Keratinocyte (primary cell): ENCODE measurements around the gene RENBP. TPM values are rescaled to one million over a fixed set of nuclear protein-coding genes. Genes with fewer than 3 reads are reported as not detected.
A peak's percentile ranks its signal among the peaks of the same experiment; 100 is the strongest.

Source experiments
- DNase-seq: peaks from one replicate; pipeline ENCODE4 v3.0.0-alpha.2; 2011; ENCODE audit warnings: low read depth, missing footprints, low spot score
- FAIRE-seq: peaks from 2 replicates; lab custom pipeline; 2011; peaks lifted over from hg19 to GRCh38; lab: Jason Lieb, UNC
- H2AFZ ChIP-seq: 2 replicates; pipeline ENCODE4 v1.6.0; 2012; ENCODE audit warnings: low read length, control low read depth, inconsistent platforms; ENCODE audit not compliant: control insufficient read depth
- H3K27ac ChIP-seq: 2 replicates; pipeline ENCODE4 v1.5.1; 2011; ENCODE audit warnings: low read length; ENCODE audit not compliant: control insufficient read depth, insufficient read depth
- H3K27me3 ChIP-seq: 3 replicates; pipeline ENCODE4 v1.6.0; 2011; ENCODE audit warnings: low read length; ENCODE audit not compliant: control insufficient read depth, insufficient read depth; ENCODE audit errors: extremely low read depth
- H3K36me3 ChIP-seq, 2 experiments: 2 replicates in 1 of 2; 3 replicates in 1 of 2; pipeline ENCODE4 v1.5.1; 2011; ENCODE audit warnings: low read length in 2 of 2, mild to moderate bottlenecking in 1 of 2; ENCODE audit not compliant: control insufficient read depth in 2 of 2, insufficient read depth in 2 of 2; ENCODE audit errors: extremely low read depth in 1 of 2
- H3K4me1 ChIP-seq: 3 replicates; pipeline ENCODE4 v1.5.1; 2011; ENCODE audit warnings: low read length; ENCODE audit not compliant: control insufficient read depth, insufficient read depth; ENCODE audit errors: extremely low read depth
- H3K4me2 ChIP-seq: 3 replicates; pipeline ENCODE4 v1.6.0; 2011; ENCODE audit warnings: low read depth, low read length; ENCODE audit not compliant: control insufficient read depth, insufficient read depth; ENCODE audit errors: extremely low read depth
- H3K4me3 ChIP-seq, 3 experiments: fragments of 200-600 bp in 1 of 3; sonication (generic) in 1 of 3; 2 replicates in 2 of 3; 3 replicates in 1 of 3; pipeline ENCODE4 v1.5.1; 2011 to 2016; ENCODE audit warnings: low read length in 3 of 3, mild to moderate bottlenecking in 3 of 3, control low read depth in 2 of 3, inconsistent platforms in 1 of 3, low read depth in 1 of 3, mixed read lengths in 1 of 3, mixed run types in 1 of 3, moderate library complexity in 1 of 3; ENCODE audit not compliant: control insufficient read depth in 2 of 3, insufficient read depth in 2 of 3; ENCODE audit errors: extremely low read depth in 1 of 3
- H3K79me2 ChIP-seq: 2 replicates; pipeline ENCODE4 v1.6.0; 2012; ENCODE audit warnings: low read length; ENCODE audit not compliant: control insufficient read depth, insufficient read depth
- H3K9ac ChIP-seq: 3 replicates; pipeline ENCODE4 v1.6.0; 2011; ENCODE audit warnings: low read length; ENCODE audit not compliant: control insufficient read depth, insufficient read depth; ENCODE audit errors: extremely low read depth
- H3K9me1 ChIP-seq: 3 replicates; pipeline ENCODE4 v1.6.0; 2011; ENCODE audit warnings: low read length; ENCODE audit not compliant: control insufficient read depth, insufficient read depth; ENCODE audit errors: extremely low read depth
- H3K9me3 ChIP-seq: 2 replicates; pipeline ENCODE4 v1.5.1; 2012; ENCODE audit warnings: low read depth, low read length; ENCODE audit not compliant: control insufficient read depth
- H4K20me1 ChIP-seq: 3 replicates; pipeline ENCODE4 v1.6.0; 2011; ENCODE audit warnings: low read length; ENCODE audit not compliant: control insufficient read depth, insufficient read depth; ENCODE audit errors: extremely low read depth
- CTCF ChIP-seq, 3 experiments: IDR thresholded peaks in 1 of 3; conservative IDR thresholded peaks in 1 of 3; optimal IDR thresholded peaks in 1 of 3; 2 replicates in 2 of 3; 3 replicates in 1 of 3; pipeline versions ENCODE3 to v1.5.1; 2011; ENCODE audit warnings: low read length in 3 of 3, mild to moderate bottlenecking in 3 of 3, moderate library complexity in 2 of 3, control low read depth in 1 of 3, inconsistent platforms in 1 of 3; ENCODE audit not compliant: insufficient read depth in 2 of 3; ENCODE audit errors: extremely low read depth in 1 of 3
- EZH2 ChIP-seq: IDR thresholded peaks from one replicate; pipeline ENCODE4 v1.6.1; 2012; ENCODE audit warnings: inconsistent platforms, mild to moderate bottlenecking, low read length, moderate library complexity
- dilution Hi-C: fragments of 300-500 bp; cut with MboI; formaldehyde crosslinking; loops from one replicate; pipeline ENCODE4 v1.7.0; 2020; ENCODE audit warnings: low sequenced_read_pairs; ENCODE audit not compliant: extremely low pct_ligation_motif_present
- polyA plus RNA-seq, 5 experiments: library from polyadenylated mRNA; depleted of rRNA in 3 of 5; stranded (reverse) in 3 of 5; stranded (forward) in 1 of 5; unstranded in 1 of 5; fragments of >200 nt; gene quantifications; 1 replicate in 1 of 5; 2 replicates in 3 of 5; 3 replicates in 1 of 5; pipeline versions ENCODE4 v1.2.1 to v1.2.3, GENCODE V29; 2011 to 2012; ENCODE audit warnings: missing spikeins in 2 of 5, low read depth in 1 of 5, low replicate concordance in 1 of 5

RENBP gene
- polyA plus RNA-seq, 1 donor (not counting 4 experiments of a cell fraction or from before 2014, with no cell fraction given): 0.16 TPM

- Histone ChIP-seq H3K9me1 (no peaks in the 10 kb centered on the region), H3K27me3 (no peaks in the 10 kb centered on the region), H3K4me2 (peak overlapping the region; percentile 32), H3K27ac (no peak overlapping the region), H3K9me3 (no peaks in the 10 kb centered on the region), H3K79me2 (no peaks in the 10 kb centered on the region), H3K9ac (no peak overlapping the region), H2AFZ (no peak overlapping the region), H3K36me3 (no peaks in the 10 kb centered on the region), H3K4me1 (peaks cover 8% of the 10 kb centered on the region), H4K20me1 (no peaks in the 10 kb centered on the region), H3K4me3 (no peak overlapping the region)
- dilution Hi-C loops: no loop called here
- FAIRE-seq (no peak), DNase-seq (peak; percentile 60)
- TF ChIP-seq EZH2 (no peak), CTCF (optimal IDR thresholded peaks at IDR 0.05 in 1 of 3, IDR thresholded peaks at IDR 0.05 in 1 of 3, conservative IDR thresholded peaks at IDR 0.05 in 1 of 3; ENCODE audit: extremely low read depth in 1 of 3, insufficient read depth in 2 of 3, low read length in 3 of 3) (no peak)
Measured at GRCh38 chrX:153900831-153901752, 43.4 kb downstream of the RENBP start.

GRCh38 chrX:153897899-153898298, 46.5 kb downstream of the RENBP start:
- H3K9ac ChIP-seq: no peak overlapping the region
- H3K4me1 ChIP-seq: peaks cover 8% of the 10 kb centered on the region
- H4K20me1 ChIP-seq: no peaks in the 10 kb centered on the region
- no peaks in the 10 kb centered on the region for H3K36me3 ChIP-seq
- DNase-seq (no peak), FAIRE-seq (no peak)
- TF ChIP-seq EZH2 (no peak), CTCF (optimal IDR thresholded peaks at IDR 0.05 in 1 of 3, IDR thresholded peaks at IDR 0.05 in 1 of 3, conservative IDR thresholded peaks at IDR 0.05 in 1 of 3; ENCODE audit: extremely low read depth in 1 of 3, insufficient read depth in 2 of 3, low read length in 3 of 3) (no peak)
- H2AFZ ChIP-seq: no peak overlapping the region
- H3K9me3 ChIP-seq: no peaks in the 10 kb centered on the region
- no peak overlapping the region for H3K4me2 ChIP-seq
- H3K9me1 ChIP-seq: no peaks in the 10 kb centered on the region
- H3K79me2 ChIP-seq: no peaks in the 10 kb centered on the region
- no peaks in the 10 kb centered on the region for H3K27me3 ChIP-seq
- no peak overlapping the region for H3K4me3 ChIP-seq
- H3K27ac ChIP-seq: no peak overlapping the region
- dilution Hi-C loops: no loop called here
